IPS-15b (cell line): ENCODE measurements around the gene JAK2.
"Not testable (repeated sequence)": the region's sequence is repeated elsewhere in the genome, so short reads cannot be mapped to it uniquely, and the experiment has no call there.

Source experiments
- H3K27me3 ChIP-seq: one replicate; pipeline ENCODE4 v1.6.1; 2013; ENCODE audit warnings: low read length; ENCODE audit not compliant: control insufficient read depth, insufficient read depth
- H3K36me3 ChIP-seq: one replicate; pipeline ENCODE4 v1.6.1; 2013; ENCODE audit warnings: low read length; ENCODE audit not compliant: control insufficient read depth, insufficient read depth
- H3K4me1 ChIP-seq: one replicate; pipeline ENCODE4 v1.6.1; 2013; ENCODE audit warnings: mild to moderate bottlenecking, low read length; ENCODE audit not compliant: control insufficient read depth, insufficient read depth
- H3K4me3 ChIP-seq: one replicate; pipeline ENCODE4 v1.5.1; 2013; ENCODE audit warnings: low read depth, low read length
- H3K9ac ChIP-seq: one replicate; pipeline ENCODE4 v1.6.1; 2013; ENCODE audit warnings: low read depth, mild to moderate bottlenecking, low read length
- H3K9me3 ChIP-seq: one replicate; pipeline ENCODE4 v1.6.1; 2013; ENCODE audit warnings: mild to moderate bottlenecking, low read length; ENCODE audit not compliant: control insufficient read depth, insufficient read depth

The JAK2 gene

DNA sequence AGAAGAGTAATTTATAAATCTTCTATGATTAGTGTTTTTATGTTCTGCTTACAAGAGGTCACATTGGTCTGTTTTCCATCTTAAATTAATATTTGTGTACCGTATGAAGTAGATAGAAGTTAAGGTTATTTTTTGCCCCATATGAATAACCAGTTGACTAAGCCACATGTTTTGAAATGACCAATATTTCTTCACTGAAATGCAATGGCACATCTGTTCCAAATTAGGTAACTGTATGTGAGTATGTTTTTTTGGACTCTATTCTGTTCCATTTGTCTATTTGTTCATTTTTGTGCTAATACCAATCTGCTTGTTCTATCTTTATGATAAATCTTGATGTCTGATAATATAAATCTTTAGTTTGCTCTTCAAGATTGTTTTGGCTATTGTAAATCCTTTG, 17.7 kb downstream of the JAK2 start:
- no peaks in the 10 kb centered on the region for H3K9me3 ChIP-seq
- H3K9ac ChIP-seq = no peak overlapping the region
- H3K4me1 ChIP-seq = peaks cover 9% of the 10 kb centered on the region
- H3K4me3 ChIP-seq = no peak overlapping the region
- H3K27me3 ChIP-seq = no peaks in the 10 kb centered on the region
- no peaks in the 10 kb centered on the region for H3K36me3 ChIP-seq

DNA sequence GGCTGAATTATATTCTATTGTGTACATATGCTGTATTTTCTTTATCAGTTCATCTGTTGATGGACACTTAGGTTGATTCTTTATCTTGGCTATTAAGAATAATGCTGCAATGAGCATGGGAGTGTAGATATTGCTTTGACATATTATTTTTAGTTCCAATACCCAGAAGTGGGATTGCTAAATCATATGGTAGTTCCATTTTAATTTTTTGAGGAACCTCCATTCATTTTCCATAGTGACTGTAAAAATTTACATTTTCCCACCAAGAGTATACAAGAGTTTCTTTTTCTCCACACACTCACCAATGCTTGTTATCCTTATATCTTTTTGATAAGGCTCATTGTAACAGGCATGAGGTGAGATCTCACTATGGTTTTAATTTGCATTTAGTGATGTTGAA, 19.4 kb downstream of the JAK2 start:
- Histone ChIP-seq H3K36me3 (no peaks in the 10 kb centered on the region), H3K9me3 (no peaks in the 10 kb centered on the region), H3K27me3 (no peaks in the 10 kb centered on the region), H3K4me3 (no peak overlapping the region), H3K4me1 (peaks cover 9% of the 10 kb centered on the region), H3K9ac (no peak overlapping the region)

DNA sequence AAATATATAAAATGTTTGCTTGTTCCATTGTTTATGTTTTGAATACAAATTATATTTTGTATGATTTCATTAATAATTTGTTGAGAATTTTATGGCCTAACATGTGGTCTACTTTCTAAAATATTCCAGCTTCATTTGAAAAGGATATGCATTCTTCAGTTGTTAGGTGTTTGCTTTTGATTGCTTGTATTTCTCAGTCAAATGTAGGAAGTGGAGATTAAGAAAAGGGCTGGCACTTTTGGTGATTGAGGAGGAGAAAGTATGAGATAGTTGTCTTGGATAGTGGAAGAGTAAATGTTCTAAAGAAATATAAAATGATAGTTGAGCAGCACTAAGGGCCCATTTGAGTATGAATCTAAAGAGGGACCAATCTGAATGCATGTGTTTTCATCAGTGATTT, 23.1 kb downstream of the JAK2 start:
- no peaks in the 10 kb centered on the region for H3K36me3 ChIP-seq
- no peaks in the 10 kb centered on the region for H3K27me3 ChIP-seq
- H3K9ac ChIP-seq = no peak overlapping the region
- H3K4me1 ChIP-seq = no peaks in the 10 kb centered on the region
- H3K4me3 ChIP-seq = no peak overlapping the region
- H3K9me3 ChIP-seq = no peaks in the 10 kb centered on the region

DNA sequence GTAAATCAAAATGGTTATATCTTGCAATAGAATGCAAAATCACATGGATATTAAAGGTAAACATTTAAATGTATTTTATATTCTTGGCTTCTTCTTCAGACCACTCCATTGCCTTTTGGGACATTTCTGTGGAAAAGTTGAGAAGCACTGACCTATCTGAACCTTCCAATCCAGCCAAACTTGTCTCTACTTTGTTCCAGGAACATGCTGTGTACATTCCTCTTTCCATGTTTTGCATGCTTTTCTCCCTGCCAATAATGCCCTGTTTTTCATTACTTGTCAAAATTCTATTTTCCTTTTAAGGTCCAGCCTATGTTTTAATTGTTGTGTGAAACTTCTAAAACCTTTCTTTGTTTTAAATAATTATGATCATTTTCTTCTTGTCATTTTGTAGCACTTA, 28.3 kb downstream of the JAK2 start:
- Histone ChIP-seq H3K36me3 (no peaks in the 10 kb centered on the region), H3K9me3 (no peaks in the 10 kb centered on the region), H3K4me3 (no peak overlapping the region), H3K27me3 (no peaks in the 10 kb centered on the region), H3K4me1 (no peaks in the 10 kb centered on the region), H3K9ac (no peak overlapping the region)

DNA sequence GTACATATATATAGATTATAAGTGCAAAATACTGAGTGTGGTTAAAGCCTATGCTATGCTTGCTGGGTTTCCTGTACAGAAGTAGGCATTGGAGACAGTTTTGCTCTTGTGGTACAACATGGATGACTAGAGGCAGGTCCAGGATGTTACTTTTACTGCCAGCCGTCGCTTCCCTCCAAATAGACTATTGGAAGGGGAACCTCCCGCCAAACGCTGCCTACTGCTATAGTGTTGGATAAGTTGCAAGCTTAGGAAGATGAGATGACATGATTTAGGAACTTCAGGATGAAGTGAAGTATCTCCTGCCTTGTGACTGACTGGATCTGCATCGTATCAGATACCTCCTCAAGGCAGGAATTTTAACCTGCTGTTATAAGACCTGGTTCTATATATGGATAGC, 30.9 kb downstream of the JAK2 start:
- no peaks in the 10 kb centered on the region for H3K4me1 ChIP-seq
- no peak overlapping the region for H3K9ac ChIP-seq
- no peaks in the 10 kb centered on the region for H3K36me3 ChIP-seq
- H3K4me3 ChIP-seq = no peak overlapping the region
- H3K27me3 ChIP-seq = no peaks in the 10 kb centered on the region
- H3K9me3 ChIP-seq = no peaks in the 10 kb centered on the region

DNA sequence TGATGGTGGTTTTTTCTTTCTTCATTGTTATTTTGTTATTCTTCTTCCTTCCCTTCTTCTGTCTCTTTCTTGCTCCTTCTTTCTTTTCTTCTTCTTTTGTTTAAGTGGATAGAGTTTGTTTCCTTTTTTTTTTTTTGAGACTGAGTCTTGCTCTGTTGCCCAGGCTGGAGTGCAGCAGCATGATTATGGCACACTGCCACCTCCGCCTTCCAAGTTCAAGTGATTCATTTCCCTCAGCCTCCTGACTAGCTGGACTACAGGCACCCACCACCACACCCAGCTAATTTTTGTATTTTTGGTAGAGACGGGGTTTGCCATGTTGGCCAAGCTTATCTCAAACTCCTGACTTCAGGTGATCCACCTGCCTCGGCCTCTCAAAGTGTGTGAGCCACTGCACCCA, 40.3 kb downstream of the JAK2 start:
- no peak overlapping the region for H3K4me3 ChIP-seq
- H3K9me3 ChIP-seq = no peaks in the 10 kb centered on the region
- no peaks in the 10 kb centered on the region for H3K4me1 ChIP-seq
- H3K36me3 ChIP-seq = peaks cover 2% of the 10 kb centered on the region
- no peaks in the 10 kb centered on the region for H3K27me3 ChIP-seq
- no peak overlapping the region for H3K9ac ChIP-seq

DNA sequence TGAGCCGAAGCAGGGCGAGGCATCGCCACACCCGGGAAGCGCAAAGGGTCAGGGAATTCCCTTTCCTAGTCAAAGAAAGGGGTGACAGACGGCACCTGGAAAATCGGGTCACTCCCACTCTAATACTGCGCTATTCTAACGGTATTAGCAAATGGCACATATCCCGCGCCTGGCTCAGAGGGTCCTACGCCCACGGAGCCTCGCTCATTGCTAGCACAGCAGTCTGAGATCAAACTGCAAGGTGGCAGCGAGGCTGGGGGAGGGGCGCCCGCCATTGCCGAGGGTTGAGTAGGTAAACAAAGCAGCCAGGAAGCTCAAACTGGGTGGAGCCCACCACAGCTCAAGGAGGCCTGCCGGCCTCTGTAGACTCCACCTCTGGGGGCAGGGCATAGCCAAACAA, 46.9 kb downstream of the JAK2 start:
- not testable (repeated sequence) for H3K9ac ChIP-seq, H3K4me1 ChIP-seq, H3K9me3 ChIP-seq, H3K36me3 ChIP-seq, H3K27me3 ChIP-seq
- H3K4me3 ChIP-seq = peak overlapping the region; percentile 43

DNA sequence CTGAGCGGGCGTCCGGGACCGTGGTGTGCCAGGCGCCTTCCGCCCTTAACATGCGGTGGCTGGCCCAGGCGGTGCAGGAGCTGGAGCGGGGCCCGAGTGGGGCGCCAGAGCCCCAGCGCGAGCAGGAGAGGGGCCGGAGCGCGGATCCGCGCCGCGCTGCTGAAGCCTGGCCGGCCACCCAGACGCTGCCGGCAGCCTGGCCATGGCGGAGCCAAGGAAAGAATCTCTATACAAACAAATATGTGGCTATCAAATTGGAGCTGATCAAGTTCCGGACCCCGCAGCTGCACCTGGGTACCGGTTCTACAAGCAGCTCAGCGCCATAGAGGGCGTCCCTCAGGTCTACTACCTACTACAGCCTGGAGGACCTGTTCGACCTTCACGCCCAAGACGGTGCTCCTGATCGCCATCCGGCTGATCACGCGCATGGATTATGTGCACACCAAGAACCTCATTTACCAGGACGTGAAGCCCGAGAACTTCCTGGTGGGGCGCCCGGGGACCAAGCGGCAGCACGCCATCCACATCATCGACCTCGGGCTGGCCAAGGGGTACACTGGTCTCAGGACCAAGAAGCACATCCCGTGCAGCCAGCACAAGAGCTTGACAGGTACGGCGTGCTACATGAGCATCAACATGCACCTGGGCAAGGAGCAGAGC, 55.8 kb downstream of the JAK2 start:
- Histone ChIP-seq H3K36me3 (peaks cover 4% of the 10 kb centered on the region), H3K9me3 (no peaks in the 10 kb centered on the region), H3K4me1 (no peaks in the 10 kb centered on the region), H3K27me3 (no peaks in the 10 kb centered on the region), H3K4me3 (no peak overlapping the region), H3K9ac (no peak overlapping the region)

DNA sequence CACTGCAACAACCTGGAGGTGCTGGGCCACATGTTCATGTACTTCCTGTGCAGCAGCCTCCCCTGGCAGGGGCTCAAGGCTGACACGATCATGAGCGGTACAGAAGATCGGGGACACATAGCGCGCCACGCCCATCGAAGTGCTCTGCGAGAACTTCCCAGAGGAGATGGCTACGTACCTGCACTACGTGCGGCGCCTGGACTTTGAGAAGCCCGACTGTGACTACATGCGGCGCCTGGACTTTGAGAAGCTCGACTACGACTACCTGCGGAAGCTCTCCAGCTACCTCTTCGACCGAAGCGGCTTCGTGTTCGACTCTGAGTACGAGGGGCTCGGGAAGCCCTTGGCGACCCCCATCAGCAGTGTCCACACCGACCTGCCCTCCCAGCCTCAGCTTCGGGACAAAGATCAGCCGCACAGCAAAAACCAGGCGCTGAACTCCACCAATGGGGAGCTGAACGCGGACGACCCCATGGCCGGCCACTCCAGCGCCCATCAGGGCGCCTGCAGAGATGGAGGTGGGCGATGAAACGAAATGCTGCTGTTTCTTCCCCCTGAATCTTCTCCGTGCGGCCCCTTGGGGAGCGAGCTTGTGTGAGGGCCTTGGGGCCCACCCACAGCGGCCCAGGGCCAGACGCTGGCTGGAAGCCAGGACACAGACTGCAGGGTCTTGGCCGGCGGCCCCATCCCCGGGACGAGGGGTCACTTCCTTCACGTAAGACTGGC, 56.5 kb downstream of the JAK2 start:
- H3K9me3 ChIP-seq = no peaks in the 10 kb centered on the region
- peaks cover 4% of the 10 kb centered on the region for H3K36me3 ChIP-seq
- H3K27me3 ChIP-seq = no peaks in the 10 kb centered on the region
- H3K4me1 ChIP-seq = no peaks in the 10 kb centered on the region
- no peak overlapping the region for H3K4me3 ChIP-seq
- H3K9ac ChIP-seq = no peak overlapping the region

DNA sequence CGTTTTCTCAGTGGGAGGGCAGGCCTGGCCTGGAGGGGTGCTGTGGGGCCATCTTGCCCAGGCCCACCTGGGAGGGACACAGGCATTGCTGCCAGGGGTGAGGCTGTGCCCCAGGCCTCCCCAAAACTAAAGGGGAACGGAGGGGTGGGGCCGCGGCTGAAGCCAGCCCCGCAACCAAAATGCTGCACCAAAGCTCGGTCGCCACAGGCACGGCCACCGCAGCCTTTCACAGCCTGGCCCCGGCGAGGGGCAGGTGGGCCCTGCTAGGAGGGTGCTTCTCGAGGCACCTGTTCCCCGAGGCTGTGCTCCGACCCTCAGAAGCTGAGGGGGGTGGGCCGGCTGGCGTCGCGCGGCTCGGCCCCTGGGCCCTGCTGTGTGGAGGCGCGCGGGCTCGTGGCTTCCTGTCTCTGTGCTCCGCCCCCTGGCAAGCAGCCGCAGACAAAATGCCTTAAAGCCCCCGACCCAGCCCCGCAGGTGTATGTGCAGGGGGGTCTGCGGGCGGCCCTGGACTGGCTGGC, 57.6 kb downstream of the JAK2 start:
- Histone ChIP-seq H3K27me3 (no peaks in the 10 kb centered on the region), H3K36me3 (peaks cover 4% of the 10 kb centered on the region), H3K4me3 (no peak overlapping the region), H3K9ac (no peak overlapping the region), H3K4me1 (no peaks in the 10 kb centered on the region), H3K9me3 (no peaks in the 10 kb centered on the region)

GRCh38 chr9:5043381-5043780, 58.3 kb downstream of the JAK2 start:
- Histone ChIP-seq H3K9ac (no peak overlapping the region), H3K4me1 (no peaks in the 10 kb centered on the region), H3K36me3 (peaks cover 4% of the 10 kb centered on the region), H3K4me3 (no peak overlapping the region), H3K27me3 (no peaks in the 10 kb centered on the region), H3K9me3 (no peaks in the 10 kb centered on the region)

GRCh38 chr9:5044160-5044559, 59.1 kb downstream of the JAK2 start:
- Histone ChIP-seq H3K4me1 (no peaks in the 10 kb centered on the region), H3K36me3 (peaks cover 4% of the 10 kb centered on the region), H3K4me3 (no peak overlapping the region), H3K9ac (no peak overlapping the region), H3K9me3 (no peaks in the 10 kb centered on the region), H3K27me3 (no peaks in the 10 kb centered on the region)
